ENCODE data around the gene MAST2. TPM values are rescaled to one million over a fixed set of nuclear protein-coding genes. Genes with fewer than 3 reads are reported as not detected.

Gene MAST2
- total and polyA plus RNA-seq, 2 of the 4 experiments (the other 2 are of a cell fraction), result 14.2 to 41.0 TPM

DNA sequence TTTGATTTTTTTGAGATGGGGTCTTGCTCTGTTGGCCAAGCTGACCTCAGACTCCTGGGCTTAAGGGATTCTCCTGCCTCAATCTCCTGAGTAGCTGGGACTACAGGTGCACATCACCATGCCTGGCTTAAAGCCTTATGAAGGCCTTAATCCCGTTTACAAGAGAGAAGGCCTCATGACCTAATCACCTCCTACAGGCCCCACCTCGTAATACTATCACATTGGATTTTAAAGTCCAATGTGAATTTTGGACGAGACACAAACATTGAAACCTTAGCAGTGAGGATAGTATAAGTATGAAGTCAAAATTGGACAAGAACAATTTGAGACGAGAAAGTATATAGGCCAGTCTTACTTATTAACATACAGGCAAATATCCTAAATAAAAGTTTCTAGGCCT is 73.9 kb downstream of the MAST2 start:
- CTCF ChIA-PET, result no interaction called here
- in situ Hi-C loops (cut with MboI; ENCODE audit: low sequenced_read_pairs) (no loop called here), intact Hi-C loops (cut with micrococcal nuclease) (no loop called here), dilution Hi-C loops (cut with HindIII; ENCODE audit: low sequenced_read_pairs, unreplicated experiment) (no loop called here)
- WGBS, 2 experiments (ENCODE audit: extremely low coverage in 2 of 2, insufficient read length in 1 of 2), result no CpG with 5 or more reads among the region's 4 CpGs
- Histone ChIP-seq H3K9ac (ENCODE audit: low read depth, low read length) (no peak overlapping the region), H4K20me1 (ENCODE audit: insufficient read depth, low read length) (no peaks in the 10 kb centered on the region), H2BK120ac (ENCODE audit: low read depth, low read length) (no peak overlapping the region), H3K4me1 (ENCODE audit: control insufficient read depth, insufficient read depth, low read length) (peaks cover 3% of the 10 kb centered on the region), H3K79me1 (ENCODE audit: low read depth in 1 of 2, low read length in 2 of 2) (peaks cover 14 to 39% of the 10 kb centered on the region in 2 experiments), H3K23ac (ENCODE audit: low read depth, low read length) (no peak overlapping the region), H2BK15ac (ENCODE audit: low read depth, low read length) (no peak overlapping the region), H3K14ac (replicated peaks; ENCODE audit: low read depth, low read length) (no peak overlapping the region), H4K8ac (ENCODE audit: low read depth in 2 of 2, low read length in 2 of 2) (no peak overlapping the region), H3K4ac (ENCODE audit: low read depth, low read length) (no peak overlapping the region), H3K9me1 (ENCODE audit: insufficient read depth, low read length) (no peaks in the 10 kb centered on the region), H2BK5ac (ENCODE audit: low read depth, low read length, poor library complexity, severe bottlenecking) (no peak overlapping the region), H3K27ac (ENCODE audit: insufficient read depth, low read length) (no peak overlapping the region), H2AK5ac (ENCODE audit: low read depth, low read length) (no peak overlapping the region), H3K4me2 (ENCODE audit: low read depth, low read length) (no peak overlapping the region), H3K27me3 (ENCODE audit: control insufficient read depth, insufficient read depth, low read length) (no peaks in the 10 kb centered on the region), H3K9me3 (ENCODE audit: control insufficient read depth, insufficient read depth, low read length) (no peaks in the 10 kb centered on the region), H3K36me3 (ENCODE audit: control insufficient read depth, insufficient read depth, low read length) (no peaks in the 10 kb centered on the region), H2BK20ac (ENCODE audit: low read depth, low read length) (no peak overlapping the region), H3K18ac (ENCODE audit: low read depth, low read length) (no peak overlapping the region), H2AK9ac (replicated peaks; ENCODE audit: low read depth, low read length, poor library complexity) (no peak overlapping the region), H4K91ac (ENCODE audit: insufficient read depth, low read depth, low read length) (no peak overlapping the region), H4K5ac (ENCODE audit: low read depth, low read length) (no peak overlapping the region), H3K56ac (ENCODE audit: extremely low read depth, insufficient read depth, low read length) (no peak overlapping the region), H2AFZ (replicated peaks; ENCODE audit: low read length, poor library complexity) (no peak overlapping the region), H3K4me3 (ENCODE audit: insufficient read depth, low read depth, low read length) (no peak overlapping the region)
- ATAC-seq (ENCODE audit: low read depth) (no peak), DNase-seq (no peak)
- POLR2A ChIA-PET (ENCODE audit: unreplicated experiment), result no interaction called here
- no TSS peak for BruUV-seq (replicated peaks)
- no peak for TF ChIP-seq MXI1 (IDR thresholded peaks at IDR 0.05; ENCODE audit: borderline replicate concordance, low read depth, low read length)
- TF ChIP-seq, protein P1, sequence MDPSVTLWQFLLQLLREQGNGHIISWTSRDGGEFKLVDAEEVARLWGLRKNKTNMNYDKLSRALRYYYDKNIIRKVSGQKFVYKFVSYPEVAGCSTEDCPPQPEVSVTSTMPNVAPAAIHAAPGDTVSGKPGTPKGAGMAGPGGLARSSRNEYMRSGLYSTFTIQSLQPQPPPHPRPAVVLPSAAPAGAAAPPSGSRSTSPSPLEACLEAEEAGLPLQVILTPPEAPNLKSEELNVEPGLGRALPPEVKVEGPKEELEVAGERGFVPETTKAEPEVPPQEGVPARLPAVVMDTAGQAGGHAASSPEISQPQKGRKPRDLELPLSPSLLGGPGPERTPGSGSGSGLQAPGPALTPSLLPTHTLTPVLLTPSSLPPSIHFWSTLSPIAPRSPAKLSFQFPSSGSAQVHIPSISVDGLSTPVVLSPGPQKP (IDR thresholded peaks at IDR 0.05; ENCODE audit: borderline replicate concordance, low read depth, low read length), result no peak
- TF ChIP-seq SMC3 (IDR thresholded peaks at IDR 0.05; ENCODE audit: low read depth, low read length), result no peak
- no peak for TF ChIP-seq RCOR1 (IDR thresholded peaks at IDR 0.05; ENCODE audit: insufficient replicate concordance, low read length)
- no peak for TF ChIP-seq MAZ (IDR thresholded peaks at IDR 0.05; ENCODE audit: borderline replicate concordance, low read depth, low read length)
- no peak for TF ChIP-seq CEBPB (IDR thresholded peaks at IDR 0.05; ENCODE audit: low read depth, low read length)
- TF ChIP-seq NFE2L2 (IDR thresholded peaks at IDR 0.05; ENCODE audit: low read depth, low read length), result no peak
- no peak for TF ChIP-seq MAFK (IDR thresholded peaks at IDR 0.05; ENCODE audit: low read depth, low read length)
- TF ChIP-seq, protein P2, sequence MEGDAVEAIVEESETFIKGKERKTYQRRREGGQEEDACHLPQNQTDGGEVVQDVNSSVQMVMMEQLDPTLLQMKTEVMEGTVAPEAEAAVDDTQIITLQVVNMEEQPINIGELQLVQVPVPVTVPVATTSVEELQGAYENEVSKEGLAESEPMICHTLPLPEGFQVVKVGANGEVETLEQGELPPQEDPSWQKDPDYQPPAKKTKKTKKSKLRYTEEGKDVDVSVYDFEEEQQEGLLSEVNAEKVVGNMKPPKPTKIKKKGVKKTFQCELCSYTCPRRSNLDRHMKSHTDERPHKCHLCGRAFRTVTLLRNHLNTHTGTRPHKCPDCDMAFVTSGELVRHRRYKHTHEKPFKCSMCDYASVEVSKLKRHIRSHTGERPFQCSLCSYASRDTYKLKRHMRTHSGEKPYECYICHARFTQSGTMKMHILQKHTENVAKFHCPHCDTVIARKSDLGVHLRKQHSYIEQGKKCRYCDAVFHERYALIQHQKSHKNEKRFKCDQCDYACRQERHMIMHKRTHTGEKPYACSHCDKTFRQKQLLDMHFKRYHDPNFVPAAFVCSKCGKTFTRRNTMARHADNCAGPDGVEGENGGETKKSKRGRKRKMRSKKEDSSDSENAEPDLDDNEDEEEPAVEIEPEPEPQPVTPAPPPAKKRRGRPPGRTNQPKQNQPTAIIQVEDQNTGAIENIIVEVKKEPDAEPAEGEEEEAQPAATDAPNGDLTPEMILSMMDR (conservative IDR thresholded peaks at IDR 0.05; ENCODE audit: low read depth, low read length), result no peak
- no peak for TF ChIP-seq BHLHE40 (IDR thresholded peaks at IDR 0.05; ENCODE audit: low read depth, low read length)
- TF ChIP-seq CHD1 (IDR thresholded peaks at IDR 0.05; ENCODE audit: low read depth, low read length), result no peak
- no peak for TF ChIP-seq FOS (IDR thresholded peaks at IDR 0.05; ENCODE audit: low read depth, low read length)
- TF ChIP-seq, protein P3, sequence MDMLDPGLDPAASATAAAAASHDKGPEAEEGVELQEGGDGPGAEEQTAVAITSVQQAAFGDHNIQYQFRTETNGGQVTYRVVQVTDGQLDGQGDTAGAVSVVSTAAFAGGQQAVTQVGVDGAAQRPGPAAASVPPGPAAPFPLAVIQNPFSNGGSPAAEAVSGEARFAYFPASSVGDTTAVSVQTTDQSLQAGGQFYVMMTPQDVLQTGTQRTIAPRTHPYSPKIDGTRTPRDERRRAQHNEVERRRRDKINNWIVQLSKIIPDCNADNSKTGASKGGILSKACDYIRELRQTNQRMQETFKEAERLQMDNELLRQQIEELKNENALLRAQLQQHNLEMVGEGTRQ (IDR thresholded peaks at IDR 0.05; ENCODE audit: low read depth, low read length), result no peak
- TF ChIP-seq POLR2A (IDR thresholded peaks at IDR 0.05; ENCODE audit: low read depth, low read length), result no peak
- TF ChIP-seq RAD21 (IDR thresholded peaks at IDR 0.05; ENCODE audit: low read length), result no peak

Data from IMR-90 (cell line).